ENCODE measurements around the gene PDE9A.

PDE9A gene

GRCh38 chr21:42644223-42645208 lies 8.9 kb upstream of the PDE9A start:
- Histone ChIP-seq H3K9me3 (ENCODE audit: insufficient read depth, low read length, severe bottlenecking) (no peaks in the 10 kb centered on the region), H3K9ac (ENCODE audit: low read depth, low read length) (no peak overlapping the region), H3K36me3 (ENCODE audit: insufficient read depth, low read length) (no peaks in the 10 kb centered on the region), H3K4me2 (ENCODE audit: insufficient read depth, low read length) (no peak overlapping the region), H4K20me1 (ENCODE audit: insufficient read depth, low read length) (no peaks in the 10 kb centered on the region), H3K4me1 (ENCODE audit: insufficient read depth, low read length) (no peaks in the 10 kb centered on the region), H3K27me3 (ENCODE audit: insufficient read depth, low read length, poor library complexity) (no peaks in the 10 kb centered on the region), H3K4me3 (ENCODE audit: low read depth in 1 of 2, low read length in 2 of 2) (no peak overlapping the region), H3K27ac (ENCODE audit: low read length) (no peak overlapping the region), H3K79me2 (ENCODE audit: insufficient read depth, low read length) (no peaks in the 10 kb centered on the region), H2AFZ (ENCODE audit: low read depth, low read length) (no peak overlapping the region)
- DNase-seq (no peak), ATAC-seq (ENCODE audit: insufficient read depth, low read depth) (no peak)
- TF ChIP-seq CTCF (IDR thresholded peaks at IDR 0.05; ENCODE audit: borderline replicate concordance, extremely low read depth, low read length, poor library complexity, severe bottlenecking), result no peak
- TF ChIP-seq EZH2 (IDR thresholded peaks at IDR 0.05; ENCODE audit: borderline replicate concordance, low read depth, low read length, severe bottlenecking), result no peak

GRCh38 chr21:42645211-42646075 lies 8.0 kb upstream of the PDE9A start:
- no peak overlapping the region for H3K4me2 ChIP-seq (ENCODE audit: insufficient read depth, low read length)
- DNase-seq (no peak), ATAC-seq (ENCODE audit: insufficient read depth, low read depth) (no peak)

GRCh38 chr21:42646076-42646825 lies 7.2 kb upstream of the PDE9A start:
- no peak for ATAC-seq (ENCODE audit: insufficient read depth, low read depth)
- no peak overlapping the region for H3K4me2 ChIP-seq (ENCODE audit: insufficient read depth, low read length)
- no peaks in the 10 kb centered on the region for H3K79me2 ChIP-seq (ENCODE audit: insufficient read depth, low read length)
- TF ChIP-seq EZH2 (IDR thresholded peaks at IDR 0.05; ENCODE audit: borderline replicate concordance, low read depth, low read length, severe bottlenecking) (no peak), CTCF (IDR thresholded peaks at IDR 0.05; ENCODE audit: borderline replicate concordance, extremely low read depth, low read length, poor library complexity, severe bottlenecking) (no peak)
- no peaks in the 10 kb centered on the region for H3K9me3 ChIP-seq (ENCODE audit: insufficient read depth, low read length, severe bottlenecking)
- peaks cover 5% of the 10 kb centered on the region for H3K27me3 ChIP-seq (ENCODE audit: insufficient read depth, low read length, poor library complexity)
- H4K20me1 ChIP-seq (ENCODE audit: insufficient read depth, low read length), result 0 out of 2 replicates have a peak, but pooled peaks cover 4% of the 10 kb centered on the region
- no peak overlapping the region for H2AFZ ChIP-seq (ENCODE audit: low read depth, low read length)
- no peak overlapping the region for H3K9ac ChIP-seq (ENCODE audit: low read depth, low read length)
- DNase-seq, result no peak
- H3K4me3 ChIP-seq (ENCODE audit: low read depth in 1 of 2, low read length in 2 of 2), result no peak overlapping the region
- H3K4me1 ChIP-seq (ENCODE audit: insufficient read depth, low read length), result no peaks in the 10 kb centered on the region
- H3K27ac ChIP-seq (ENCODE audit: low read length), result no peak overlapping the region
- no peaks in the 10 kb centered on the region for H3K36me3 ChIP-seq (ENCODE audit: insufficient read depth, low read length)

More at GRCh38 chr21:42645211-42646075, 8.0 kb upstream of the PDE9A start:
- H3K4me1 ChIP-seq (ENCODE audit: insufficient read depth, low read length), result no peaks in the 10 kb centered on the region
- no peak overlapping the region for H2AFZ ChIP-seq (ENCODE audit: low read depth, low read length)
- H3K36me3 ChIP-seq (ENCODE audit: insufficient read depth, low read length), result no peaks in the 10 kb centered on the region
- peaks cover 1% of the 10 kb centered on the region for H3K27me3 ChIP-seq (ENCODE audit: insufficient read depth, low read length, poor library complexity)
- H4K20me1 ChIP-seq (ENCODE audit: insufficient read depth, low read length), result no peaks in the 10 kb centered on the region
- H3K27ac ChIP-seq (ENCODE audit: low read length), result no peak overlapping the region
- TF ChIP-seq CTCF (IDR thresholded peaks at IDR 0.05; ENCODE audit: borderline replicate concordance, extremely low read depth, low read length, poor library complexity, severe bottlenecking), result no peak
- no peak for TF ChIP-seq EZH2 (IDR thresholded peaks at IDR 0.05; ENCODE audit: borderline replicate concordance, low read depth, low read length, severe bottlenecking)
- H3K9me3 ChIP-seq (ENCODE audit: insufficient read depth, low read length, severe bottlenecking), result no peaks in the 10 kb centered on the region
- H3K4me3 ChIP-seq (ENCODE audit: low read depth in 1 of 2, low read length in 2 of 2), result no peak overlapping the region
- no peak overlapping the region for H3K9ac ChIP-seq (ENCODE audit: low read depth, low read length)
- no peaks in the 10 kb centered on the region for H3K79me2 ChIP-seq (ENCODE audit: insufficient read depth, low read length)

All from DND-41 (cell line).